Peyer's patch (tissue), 4 donors: Measurements from ENCODE around the gene PDGFD.

Experiments used
- CTCF ChIP-seq, 6 experiments: fragments of 450-650 bp in 4 of 6; fragments of 200-600 bp in 2 of 6; sonication (generic) in 1 of 6; IDR thresholded peaks; one replicate each; pipeline ENCODE4 v1.5.1; 2017 to 2019; ENCODE audit warnings: antibody characterized with exemption in 6 of 6, mild to moderate bottlenecking in 3 of 6, moderate library complexity in 1 of 6
- POLR2A ChIP-seq, 2 donors: fragments of 450-650 bp; IDR thresholded peaks; one replicate each; pipeline ENCODE4 v1.5.1; 2017; ENCODE audit warnings: antibody characterized with exemption in 2 of 2, mild to moderate bottlenecking in 2 of 2, moderate library complexity in 2 of 2

- no peak for TF ChIP-seq CTCF (IDR thresholded peaks at IDR 0.05)
- TF ChIP-seq POLR2A (IDR thresholded peaks at IDR 0.05): no peak
Measured at GRCh38 chr11:104073950-104074705, 89.8 kb downstream of the PDGFD start.
